Right renal pelvis (tissue), 4 donors: ENCODE measurements around the gene ATAD3C. TPM values are rescaled to one million over a fixed set of nuclear protein-coding genes. Genes with fewer than 3 reads are reported as not detected.
"Not testable (repeated sequence)": the region's sequence is repeated elsewhere in the genome, so short reads cannot be mapped to it uniquely, and the experiment has no call there.

Source experiments
- DNase-seq, 4 donors: peaks; one replicate each; pipeline ENCODE4 v3.0.0-alpha.2; 2013; ENCODE audit warnings: low read depth in 4 of 4, low spot score in 3 of 4, missing footprints in 1 of 4
- polyA plus RNA-seq, 4 donors: library from polyadenylated mRNA; unstranded; fragments of 120-200 nt; gene quantifications; one replicate each; pipeline ENCODE4 v1.2.1, GENCODE V29; 2013; ENCODE audit not compliant: insufficient read length in 4 of 4

Gene ATAD3C
- polyA plus RNA-seq, 4 donors, result 1.4 to 3.1 (median 3.1) TPM

DNA sequence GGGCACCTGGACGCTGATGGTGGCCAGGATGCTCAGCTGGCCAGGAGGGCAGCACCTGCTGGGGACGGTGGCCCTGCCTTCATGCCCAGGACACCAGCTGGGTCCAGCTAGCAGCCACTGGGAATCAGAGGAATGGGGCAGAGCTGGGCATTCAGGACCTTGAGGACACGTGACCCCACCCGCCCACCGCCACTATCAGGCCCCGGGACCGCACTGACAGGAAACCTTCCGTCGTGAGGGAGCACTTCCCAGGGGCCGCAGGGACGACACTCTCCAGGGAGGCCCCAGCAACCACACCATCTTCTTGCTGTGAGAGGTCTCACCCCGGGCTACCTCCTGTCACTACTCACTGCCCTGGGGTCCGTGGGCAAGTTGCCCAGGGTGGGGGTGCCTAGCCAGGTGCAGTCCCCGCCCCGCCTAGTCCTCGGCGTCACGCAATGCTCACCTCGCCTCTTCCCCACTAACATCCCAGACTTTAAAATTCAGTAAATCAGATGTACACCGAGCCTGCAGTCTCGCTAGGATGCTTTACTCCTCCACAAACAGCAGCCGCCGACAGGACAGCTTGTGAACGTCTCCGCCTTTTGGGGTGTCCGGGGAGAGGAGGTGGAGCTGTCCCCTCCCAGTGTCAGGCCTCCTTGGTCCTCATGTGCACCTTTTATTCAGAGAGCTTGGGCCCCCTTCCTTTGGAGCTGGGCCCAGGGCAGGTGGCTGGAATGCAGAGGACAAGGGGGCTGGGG is 9.1 kb upstream of the ATAD3C start:
- no peak for DNase-seq

DNA sequence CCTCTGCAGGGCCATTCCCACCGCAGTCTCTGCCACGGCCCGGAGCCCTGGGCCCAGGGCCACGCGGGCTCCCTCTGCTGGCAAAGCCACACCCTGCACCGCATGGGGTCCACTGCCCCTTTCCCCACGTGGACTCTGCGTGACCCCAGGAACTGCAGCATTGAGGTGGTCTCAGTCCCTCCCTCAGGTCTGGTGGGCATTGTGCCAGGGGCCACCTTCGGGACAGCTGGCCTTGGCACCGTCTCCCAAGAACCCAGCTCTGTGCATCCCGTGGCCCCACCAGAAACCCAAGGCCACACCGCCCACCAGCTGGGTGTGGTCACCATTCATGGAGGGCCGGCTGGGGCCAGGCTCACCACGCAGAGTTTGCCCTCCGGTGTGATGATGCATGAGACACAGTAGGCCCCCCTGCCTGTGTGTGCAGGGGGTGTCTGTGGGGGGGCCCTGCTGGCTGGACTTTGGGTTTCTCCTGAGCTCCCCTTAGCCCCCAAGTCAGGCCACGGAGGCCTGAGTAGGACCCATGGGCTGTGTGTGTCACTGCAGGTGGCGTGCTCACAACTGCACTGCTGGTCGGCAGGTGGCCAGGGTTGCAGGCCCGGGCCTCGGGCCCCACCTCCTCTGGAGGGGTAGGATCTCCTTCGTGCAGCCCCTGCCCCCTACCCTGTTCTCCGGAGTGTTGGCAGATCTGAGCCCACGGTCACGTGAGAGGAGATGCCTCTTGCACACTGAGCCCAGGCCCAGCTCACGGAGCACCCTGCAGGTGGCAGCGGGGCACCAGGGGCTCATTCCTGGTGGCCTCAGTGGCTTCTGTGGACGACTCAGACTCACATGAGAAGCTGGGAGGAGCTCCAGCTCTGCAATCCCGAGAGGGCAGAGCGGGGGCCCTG is 8.2 kb upstream of the ATAD3C start:
- no peak for DNase-seq

DNA sequence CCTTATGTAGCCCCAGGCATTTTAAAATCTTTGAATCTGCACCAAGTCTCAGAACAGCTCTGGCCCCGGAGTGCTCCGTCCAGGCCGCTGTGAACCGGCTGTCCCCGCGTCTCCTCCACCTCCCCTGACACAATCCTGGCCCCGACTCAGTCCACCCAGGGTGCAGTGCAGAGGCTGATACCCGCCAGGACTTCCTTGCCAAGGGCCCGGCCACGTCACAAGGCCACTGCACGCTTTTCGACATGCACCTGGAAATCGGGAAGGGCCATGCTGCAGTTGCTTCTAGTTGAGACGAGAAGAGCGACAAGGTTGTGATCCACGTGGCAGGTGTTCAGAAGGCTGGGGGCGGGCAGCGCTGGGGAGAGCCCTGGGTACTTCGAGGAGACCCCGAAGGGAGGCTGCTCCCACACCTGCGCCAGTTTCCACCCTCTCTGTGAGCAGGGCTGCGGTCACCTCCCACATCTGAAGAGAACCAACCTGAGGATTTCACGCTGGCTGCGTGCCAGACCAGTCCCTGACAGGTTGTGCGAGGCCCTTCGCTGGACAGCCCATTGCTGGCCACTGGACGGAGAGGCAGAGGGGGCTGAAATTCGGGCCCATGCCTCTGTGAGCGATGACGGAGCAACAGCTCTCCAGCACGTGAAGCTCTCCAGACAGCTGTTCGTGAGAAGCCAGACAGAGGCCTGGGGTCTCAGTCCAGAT is 7.3 kb upstream of the ATAD3C start:
- DNase-seq, result no peak

DNA sequence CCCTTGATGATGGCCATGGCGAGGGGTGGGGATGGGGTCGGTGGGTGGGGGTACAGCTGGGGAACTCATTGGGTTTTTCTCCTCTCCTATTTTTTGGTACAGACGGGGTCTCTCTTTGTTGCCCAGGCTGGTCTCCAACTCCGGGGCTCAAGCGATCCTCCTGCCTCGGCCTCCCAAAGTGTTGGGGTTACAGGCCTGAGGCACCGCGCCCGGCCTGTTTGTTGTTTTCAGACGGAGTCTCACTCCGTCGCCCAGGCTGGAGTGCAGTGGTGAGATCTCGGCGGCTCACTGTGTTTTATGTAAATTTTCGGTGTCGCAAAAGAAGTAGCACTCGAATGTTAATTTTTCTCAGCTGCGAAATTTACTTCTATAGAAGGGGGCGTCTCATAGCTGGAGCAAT is 2.9 kb upstream of the ATAD3C start:
- not testable (repeated sequence) for DNase-seq

- DNase-seq, result not testable (repeated sequence)
Observed at GRCh38 chr1:1450616-1451015, 1.1 kb downstream of the ATAD3C start.

DNA sequence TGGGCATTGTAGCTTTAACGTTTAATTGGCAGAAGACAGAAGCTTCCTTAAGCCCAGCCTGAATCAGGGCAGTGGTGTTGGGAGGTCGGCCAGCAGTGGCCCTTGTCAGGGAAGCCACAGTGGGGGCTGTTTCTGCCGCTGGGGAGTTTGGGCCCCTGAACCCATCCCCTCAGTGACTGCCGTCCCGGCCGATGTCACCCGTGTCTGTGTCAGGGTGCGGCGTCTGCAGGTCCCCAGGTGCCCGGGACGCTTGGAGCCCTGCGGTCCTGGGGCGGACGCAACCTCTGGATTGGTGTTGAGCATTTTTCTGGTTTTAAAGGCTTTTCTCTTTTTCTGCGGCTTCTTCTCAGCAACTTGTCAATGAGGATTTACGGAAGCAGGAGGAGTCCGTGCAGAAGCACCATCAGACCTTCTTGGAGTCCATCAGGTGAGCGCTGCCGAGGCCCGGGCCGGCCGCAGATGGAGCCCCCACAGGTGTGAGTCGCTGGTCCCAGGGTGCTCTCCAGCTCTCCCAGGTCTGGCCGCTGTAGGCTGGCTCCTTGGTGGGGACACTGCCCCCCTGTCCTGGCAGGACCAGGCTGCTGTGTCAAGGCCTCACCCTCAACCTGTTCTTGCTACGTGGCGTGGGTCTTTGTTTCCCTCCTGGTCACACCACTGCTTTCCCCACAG is 2.3 kb downstream of the ATAD3C start:
- DNase-seq, result no peak

DNA sequence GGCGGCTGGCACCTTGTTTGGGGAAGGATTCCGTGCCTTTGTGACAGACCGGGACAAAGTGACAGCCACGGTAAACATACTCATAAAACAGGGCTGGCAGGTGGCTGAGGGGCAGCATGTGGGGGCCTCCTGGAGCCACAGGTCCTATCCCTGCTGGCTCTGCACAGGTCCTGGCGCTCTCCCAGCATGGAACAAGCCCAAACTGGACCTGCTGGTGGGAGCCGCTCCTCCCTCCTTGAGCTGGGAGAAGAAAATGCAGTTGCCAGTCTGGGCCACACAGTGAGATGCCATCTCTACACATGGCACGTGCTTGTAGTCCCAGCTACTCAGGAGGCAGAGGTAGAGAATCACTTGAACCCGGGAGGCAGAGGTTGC is 2.9 kb downstream of the ATAD3C start:
- not testable (repeated sequence) for DNase-seq

GRCh38 chr1:1452882-1453281 is 3.4 kb downstream of the ATAD3C start:
- no peak for DNase-seq

GRCh38 chr1:1454286-1455056 is 5.0 kb downstream of the ATAD3C start:
- DNase-seq, result not testable (repeated sequence)

DNA sequence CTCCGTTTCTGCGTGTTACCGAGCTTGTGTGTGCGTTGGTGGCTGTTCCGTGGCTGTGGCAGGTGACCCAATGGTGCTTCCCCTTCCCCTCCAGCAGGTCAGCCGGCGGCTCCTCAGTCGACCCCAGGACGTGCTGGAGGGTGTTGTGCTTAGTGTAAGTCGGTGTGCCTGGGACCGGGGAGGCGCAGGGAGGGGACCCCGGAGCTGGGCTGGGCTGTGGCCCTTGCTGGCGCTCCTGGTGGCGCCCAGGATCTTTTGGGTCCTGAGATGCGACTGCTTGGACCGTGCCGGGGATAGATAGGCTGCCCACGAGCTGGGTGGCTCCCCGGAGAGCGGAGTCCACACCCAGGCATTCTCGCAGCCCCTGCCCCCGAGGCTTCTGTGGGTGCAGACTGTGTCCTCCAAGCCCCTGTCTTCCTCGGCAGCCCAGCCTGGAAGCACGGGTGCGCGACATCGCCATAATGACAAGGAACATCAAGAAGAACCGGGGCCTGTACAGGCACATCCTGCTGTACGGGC is 5.9 kb downstream of the ATAD3C start:
- DNase-seq, result no peak

DNA sequence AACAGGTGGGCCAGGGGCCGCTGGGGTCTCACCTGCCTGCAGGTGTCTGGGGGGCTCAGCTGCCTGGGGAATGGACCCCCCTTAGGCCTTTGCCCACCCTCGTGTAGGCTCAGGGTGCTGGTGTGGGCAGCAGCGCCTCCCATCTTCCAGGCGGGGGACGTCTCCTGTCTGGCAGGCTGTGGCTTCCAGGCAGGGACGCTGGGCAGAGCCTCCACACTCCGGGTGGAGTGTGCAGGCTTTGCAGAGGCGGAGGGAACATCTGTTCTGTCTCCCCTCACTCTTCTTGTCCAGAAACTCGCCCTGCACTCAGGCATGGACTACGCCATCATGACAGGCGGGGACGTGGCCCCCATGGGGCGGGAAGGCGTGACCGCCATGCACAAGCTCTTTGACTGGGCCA is 6.4 kb downstream of the ATAD3C start:
- DNase-seq, result not testable (repeated sequence)

- not testable (repeated sequence) for DNase-seq
Observed at GRCh38 chr1:1456683-1457255, 7.3 kb downstream of the ATAD3C start.

GRCh38 chr1:1459156-1459555 is 9.7 kb downstream of the ATAD3C start:
- not testable (repeated sequence) for DNase-seq

DNA sequence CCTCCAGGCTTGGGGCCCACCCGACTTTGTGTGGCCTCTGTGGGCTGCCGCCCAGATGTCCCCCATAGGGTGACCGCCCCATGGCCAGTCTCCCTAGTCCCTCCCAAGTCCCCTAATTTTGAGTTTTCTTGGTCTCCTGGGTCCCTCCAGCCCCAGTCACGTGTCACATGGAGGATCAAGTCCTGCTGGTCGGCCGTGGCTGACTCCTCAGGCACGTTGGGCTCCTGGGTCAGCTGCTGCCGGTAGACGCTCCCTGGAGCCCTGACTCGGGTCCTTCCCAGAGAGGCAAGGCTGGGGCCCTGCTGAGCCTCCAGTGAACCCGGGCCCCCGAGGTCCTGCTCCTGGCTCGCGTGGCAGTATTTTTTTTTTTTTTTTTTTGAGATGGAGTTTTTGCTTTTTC is 10.2 kb downstream of the ATAD3C start:
- DNase-seq, result not testable (repeated sequence)

DNA sequence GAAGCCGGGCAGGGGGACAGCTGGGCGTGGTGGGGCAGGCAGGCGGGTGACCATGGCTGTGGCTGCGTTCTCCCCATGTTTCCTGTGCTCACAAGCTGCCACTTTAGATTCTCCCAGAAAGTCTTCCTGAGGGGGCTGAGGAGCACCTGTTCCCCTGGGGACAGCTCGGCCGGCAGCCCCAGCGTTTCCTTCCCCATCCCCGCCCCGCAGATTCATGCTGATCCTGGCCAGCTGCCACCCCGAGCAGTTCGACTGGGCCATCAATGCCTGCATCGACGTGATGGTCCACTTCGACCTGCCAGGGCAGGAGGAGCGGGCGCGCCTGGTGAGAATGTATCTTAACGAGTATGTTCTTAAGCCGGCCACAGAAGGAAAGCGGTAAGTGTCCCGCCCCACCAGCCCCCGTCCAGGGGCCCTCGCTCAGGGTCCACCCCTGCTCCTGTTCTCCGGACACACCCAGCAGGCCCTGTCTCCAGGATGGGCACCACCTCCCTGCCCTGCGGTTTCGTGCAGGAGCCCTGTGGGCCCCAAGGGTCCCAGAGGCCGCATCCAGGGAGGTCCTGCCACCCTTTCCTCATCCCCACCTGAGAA is 11.1 kb downstream of the ATAD3C start:
- no peak for DNase-seq

DNA sequence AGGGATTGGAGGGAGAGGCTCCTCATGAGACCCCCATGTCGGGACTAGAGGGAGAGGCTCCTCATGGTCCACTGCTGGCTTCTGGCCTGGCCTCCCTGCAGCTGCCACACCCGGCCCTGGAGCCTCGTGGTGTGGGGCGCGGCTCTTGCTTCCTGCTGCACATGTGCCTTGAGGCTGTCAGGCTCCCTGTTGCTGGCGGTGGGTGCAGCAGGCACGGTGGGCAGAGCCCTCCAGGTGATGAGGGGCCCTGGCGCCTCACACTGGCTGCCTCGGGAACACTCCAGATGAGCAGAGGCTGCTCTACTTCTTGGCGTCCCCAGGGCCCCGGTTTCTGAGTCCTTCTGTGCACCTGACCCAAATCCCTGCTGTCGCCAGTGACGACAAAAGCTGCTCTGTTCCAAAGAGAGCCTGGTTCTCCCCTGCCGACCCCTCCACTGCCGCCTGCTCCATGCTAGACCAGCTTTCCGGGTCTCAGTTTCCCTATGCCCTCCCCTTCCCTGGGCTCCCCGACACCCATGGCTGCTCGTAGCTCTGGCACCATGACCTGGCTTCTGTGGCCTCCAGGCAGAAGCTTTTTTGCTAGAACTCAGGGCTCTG is 12.3 kb downstream of the ATAD3C start:
- DNase-seq, result no peak

DNA sequence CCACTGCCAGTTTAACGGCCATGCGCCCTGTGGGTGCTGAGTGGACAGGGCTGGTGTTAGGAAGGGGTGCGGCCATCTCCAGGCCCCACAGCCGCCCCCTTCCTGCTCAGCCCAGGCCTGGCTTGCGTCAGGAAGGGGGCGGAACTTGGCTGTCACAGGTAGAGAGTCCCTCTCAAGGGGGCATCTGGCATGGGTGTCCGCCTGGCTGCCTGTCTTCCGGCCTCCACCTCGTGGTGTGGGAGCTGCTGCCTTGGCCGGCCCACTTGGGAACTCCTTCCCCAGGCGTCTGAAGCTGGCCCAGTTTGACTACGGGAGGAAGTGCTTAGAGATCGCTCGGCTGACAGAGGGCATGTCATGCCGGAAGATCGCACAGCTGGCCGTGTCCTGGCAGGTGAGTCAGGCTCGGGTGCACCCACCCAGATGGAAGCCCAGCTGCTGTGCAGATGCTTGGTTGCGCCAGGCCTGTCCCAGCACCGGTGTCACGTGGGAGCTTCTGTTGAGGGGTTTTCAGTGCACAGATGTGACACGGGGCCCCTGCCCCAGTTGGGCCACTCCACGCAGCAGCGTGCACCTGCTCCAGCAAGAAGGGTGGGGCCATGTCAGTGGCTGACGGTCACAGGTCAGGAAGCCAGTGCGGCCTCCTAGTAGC is 13.0 kb downstream of the ATAD3C start:
- no peak for DNase-seq

DNA sequence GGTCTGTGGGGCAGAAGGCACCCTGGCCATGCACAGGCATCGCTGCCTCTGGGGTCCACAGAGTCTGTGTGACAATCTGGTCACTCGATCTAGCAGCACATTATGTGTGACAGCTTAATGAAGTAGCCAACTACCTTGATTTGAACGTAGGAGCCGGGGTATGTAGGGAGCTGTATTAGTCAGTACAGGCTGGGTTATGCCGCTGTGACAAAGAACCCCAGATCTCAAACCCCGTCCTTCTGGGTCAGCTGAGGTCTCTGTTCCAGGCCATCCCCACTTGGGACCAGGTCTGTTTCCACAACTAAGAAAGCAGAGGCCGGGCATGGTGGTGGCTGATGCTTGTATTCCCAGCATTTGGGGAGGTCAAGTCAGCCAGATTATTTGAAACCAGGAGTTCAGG is 13.8 kb downstream of the ATAD3C start:
- no peak for DNase-seq
